B cell (primary cell): ENCODE measurements around the gene ADCY2. TPM values are rescaled to one million over a fixed set of nuclear protein-coding genes. Genes with fewer than 3 reads are reported as not detected.

ENCODE experiments used
- ATAC-seq: fragments of 200-7000 bp; cut with Tn5 transposase; one replicate; pipeline ENCODE4 v1.10.0; 2021; ENCODE audit warnings: low read depth, mild to moderate bottlenecking, moderate number of reproducible peaks, moderate library complexity
- CTCF ChIA-PET: fragments of 350-600 bp; sonication (Branson Sonifier 250); formaldehyde crosslinking; loops from one replicate; lab custom pipeline; 2021; ENCODE audit warnings: antibody characterized with exemption, inconsistent platforms; lab: Charles Lee
- POLR2A ChIA-PET: fragments of 350-600 bp; sonication (Branson Sonifier 250); formaldehyde crosslinking; loops from one replicate; lab custom pipeline; 2021; ENCODE audit warnings: antibody characterized with exemption; lab: Charles Lee
- DNase-seq: peaks from one replicate; pipeline ENCODE4 v3.0.0; 2013
- H2AFZ ChIP-seq: 2 replicates; pipeline ENCODE4 v1.6.1; 2012; ENCODE audit warnings: mild to moderate bottlenecking, low read depth, low read length; ENCODE audit not compliant: insufficient read depth, poor library complexity, severe bottlenecking
- H3K27ac ChIP-seq, 2 donors: 1 replicate in 1 of 2; 2 replicates in 1 of 2; pipeline ENCODE4 v1.5.1; 2012 to 2013; ENCODE audit warnings: low read length in 2 of 2, mild to moderate bottlenecking in 2 of 2, moderate library complexity in 1 of 2
- H3K27me3 ChIP-seq, 4 experiments: fragments of 200-600 bp in 1 of 4; sonication (generic) in 1 of 4; replicated peaks in 1 of 4; 1 replicate in 2 of 4; 2 replicates in 2 of 4; pipeline versions ENCODE4 v1.6.1 to v1.7.0; 2013 to 2016; ENCODE audit warnings: low read length in 3 of 4, mild to moderate bottlenecking in 2 of 4, mixed read lengths in 1 of 4, moderate library complexity in 1 of 4; ENCODE audit not compliant: insufficient read depth in 4 of 4, control insufficient read depth in 3 of 4; ENCODE audit errors: control extremely low read depth in 1 of 4
- H3K36me3 ChIP-seq, 2 experiments: replicated peaks in 1 of 2; 1 replicate in 1 of 2; 2 replicates in 1 of 2; pipeline versions ENCODE4 v1.6.1 to v1.7.1; 2013; ENCODE audit warnings: low read length in 1 of 2; ENCODE audit not compliant: insufficient read depth in 2 of 2, control insufficient read depth in 1 of 2; ENCODE audit errors: control extremely low read depth in 1 of 2, extremely low read depth in 1 of 2
- H3K4me1 ChIP-seq, 2 donors: fragments of 200-600 bp in 1 of 2; sonication (generic) in 1 of 2; 1 replicate in 1 of 2; 2 replicates in 1 of 2; pipeline versions ENCODE4 v1.5.1 to v1.6.1; 2013 to 2017; ENCODE audit warnings: low read length in 2 of 2; ENCODE audit not compliant: control insufficient read depth in 2 of 2, insufficient read depth in 2 of 2
- H3K4me2 ChIP-seq: replicated peaks from 2 replicates; pipeline ENCODE3; 2012; ENCODE audit warnings: mild to moderate bottlenecking, low read depth, low read length; ENCODE audit not compliant: poor library complexity, severe bottlenecking
- H3K4me3 ChIP-seq, 5 experiments: fragments of 200-600 bp in 1 of 5; sonication (generic) in 1 of 5; 1 replicate in 3 of 5; 2 replicates in 2 of 5; pipeline versions ENCODE4 v1.5.1 to v1.7.0; 2011 to 2016; ENCODE audit warnings: low read length in 4 of 5, mild to moderate bottlenecking in 4 of 5, low read depth in 2 of 5, control low read depth in 1 of 5, moderate library complexity in 1 of 5; ENCODE audit not compliant: insufficient read depth in 1 of 5; ENCODE audit errors: control extremely low read depth in 1 of 5, extremely low read depth in 1 of 5
- H3K79me2 ChIP-seq: fragments of 200-600 bp; sonication (generic); one replicate; pipeline ENCODE4 v1.6.0; 2016; ENCODE audit warnings: low read length; ENCODE audit not compliant: control insufficient read depth, insufficient read depth
- H3K9ac ChIP-seq: fragments of 200-600 bp; sonication (generic); 2 replicates; pipeline ENCODE4 v1.6.1; 2017; ENCODE audit warnings: mild to moderate bottlenecking, low read length, moderate library complexity
- H3K9me3 ChIP-seq, 3 donors: one replicate each; pipeline versions ENCODE4 v1.6.1 to v1.7.1; 2013; ENCODE audit warnings: low read length in 2 of 3; ENCODE audit not compliant: control insufficient read depth in 2 of 3, insufficient read depth in 1 of 3; ENCODE audit errors: control extremely low read depth in 1 of 3
- H4K20me1 ChIP-seq: 2 replicates; pipeline ENCODE4 v1.6.0; 2012; ENCODE audit warnings: mild to moderate bottlenecking, low read length; ENCODE audit not compliant: insufficient read depth, control insufficient read depth, poor library complexity, severe bottlenecking
- H3K27ac Mint-ChIP-seq: one replicate; pipeline ENCODE4 v1.8.0; 2021; ENCODE audit warnings: mixed read lengths
- H3K27me3 Mint-ChIP-seq: one replicate; pipeline ENCODE4 v1.8.0; 2021; ENCODE audit warnings: mixed read lengths
- H3K4me1 Mint-ChIP-seq: one replicate; pipeline ENCODE4 v1.8.0; 2021; ENCODE audit warnings: mixed read lengths
- H3K4me3 Mint-ChIP-seq: one replicate; pipeline ENCODE4 v1.8.0; 2021; ENCODE audit warnings: mixed read lengths
- H3K9me3 Mint-ChIP-seq: one replicate; pipeline ENCODE4 v1.8.0; 2022; ENCODE audit warnings: mixed read lengths; ENCODE audit not compliant: insufficient read depth
- EZH2 ChIP-seq: IDR thresholded peaks from 2 replicates; pipeline ENCODE4 v1.6.1; 2012; ENCODE audit warnings: borderline replicate concordance, low read depth, mild to moderate bottlenecking, moderate library complexity, low read length; ENCODE audit not compliant: insufficient read depth, poor library complexity, severe bottlenecking
- WGBS: methylation state at CpG from one replicate; pipeline ENCODE4 v1.1.5; 2013; ENCODE audit warnings: missing lambda C conversion rate; ENCODE audit not compliant: insufficient coverage; 5-methylcytosine and 5-hydroxymethylcytosine counted together
- intact Hi-C: fragments of 100-400 bp; cut with micrococcal nuclease; formaldehyde crosslinking; loops from one replicate; pipeline ENCODE4 v1.10.0; 2022
- polyA plus RNA-seq: library from polyadenylated mRNA; depleted of rRNA; stranded (reverse); fragments of >200 nt; gene quantifications from 2 replicates; pipeline ENCODE4 v1.2.3, GENCODE V29; 2012
- total RNA-seq, 2 donors: library from RNA; stranded (reverse); fragments of 120-200 nt in 1 of 2; gene quantifications; 1 replicate in 1 of 2; 2 replicates in 1 of 2; pipeline versions ENCODE4 v1.2.3 to v1.2.4, GENCODE V29; 2013 to 2022
- TF ChIP-seq, protein P1 (sequence below): fragments of 200-600 bp; IDR thresholded peaks from one replicate; pipeline ENCODE4 v1.8.0; 2022; ENCODE audit warnings: antibody characterized with exemption, mild to moderate bottlenecking

The ADCY2 gene
- total and polyA plus RNA-seq, 2 donors (not counting 1 experiment from before 2014, with no cell fraction given) = not detected

DNA sequence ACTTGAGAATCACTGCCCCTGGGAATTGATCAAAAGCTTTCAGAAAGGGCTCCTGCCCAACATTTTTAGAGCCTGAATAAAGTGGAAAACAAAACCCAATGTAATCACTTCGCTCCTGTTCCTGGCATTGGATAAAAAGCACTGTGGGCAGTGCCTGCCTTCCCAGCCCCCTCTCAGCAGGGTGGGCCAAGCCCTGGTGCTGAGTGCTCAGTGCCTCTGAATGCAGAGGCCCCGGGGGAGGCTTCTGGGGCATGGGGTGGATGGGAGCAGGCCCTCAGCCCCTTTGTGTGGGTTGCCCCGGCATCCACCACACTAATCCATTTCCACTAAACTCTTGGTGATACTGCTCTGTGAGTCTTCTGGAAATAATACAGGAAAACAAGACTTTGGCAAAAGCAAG lies 399.4 kb downstream of the ADCY2 start:
- Histone ChIP-seq H3K27me3 (no peaks in the 10 kb centered on the region), H2AFZ (no peak overlapping the region), H3K4me2 (no peak overlapping the region), H3K27ac (no peak overlapping the region), H3K9ac (no peak overlapping the region), H4K20me1 (no peaks in the 10 kb centered on the region), H3K79me2 (no peaks in the 10 kb centered on the region), H3K4me1 (no peaks in the 10 kb centered on the region), H3K9me3 (no peaks in the 10 kb centered on the region), H3K36me3 (no peaks in the 10 kb centered on the region), H3K4me3 (no peak overlapping the region)
- no peak for DNase-seq
- intact Hi-C loops = no loop called here
- Mint-ChIP-seq H3K27me3 (peaks cover 8% of the 10 kb centered on the region), H3K27ac (no peak overlapping the region), H3K9me3 (no peaks in the 10 kb centered on the region), H3K4me1 (no peaks in the 10 kb centered on the region), H3K4me3 (no peak overlapping the region)
- CTCF ChIA-PET = no interaction called here
- 78% methylated on average over 1 of the region's 3 CpGs for WGBS
- POLR2A ChIA-PET = no interaction called here
- no peak for ATAC-seq
- TF ChIP-seq, protein P1, sequence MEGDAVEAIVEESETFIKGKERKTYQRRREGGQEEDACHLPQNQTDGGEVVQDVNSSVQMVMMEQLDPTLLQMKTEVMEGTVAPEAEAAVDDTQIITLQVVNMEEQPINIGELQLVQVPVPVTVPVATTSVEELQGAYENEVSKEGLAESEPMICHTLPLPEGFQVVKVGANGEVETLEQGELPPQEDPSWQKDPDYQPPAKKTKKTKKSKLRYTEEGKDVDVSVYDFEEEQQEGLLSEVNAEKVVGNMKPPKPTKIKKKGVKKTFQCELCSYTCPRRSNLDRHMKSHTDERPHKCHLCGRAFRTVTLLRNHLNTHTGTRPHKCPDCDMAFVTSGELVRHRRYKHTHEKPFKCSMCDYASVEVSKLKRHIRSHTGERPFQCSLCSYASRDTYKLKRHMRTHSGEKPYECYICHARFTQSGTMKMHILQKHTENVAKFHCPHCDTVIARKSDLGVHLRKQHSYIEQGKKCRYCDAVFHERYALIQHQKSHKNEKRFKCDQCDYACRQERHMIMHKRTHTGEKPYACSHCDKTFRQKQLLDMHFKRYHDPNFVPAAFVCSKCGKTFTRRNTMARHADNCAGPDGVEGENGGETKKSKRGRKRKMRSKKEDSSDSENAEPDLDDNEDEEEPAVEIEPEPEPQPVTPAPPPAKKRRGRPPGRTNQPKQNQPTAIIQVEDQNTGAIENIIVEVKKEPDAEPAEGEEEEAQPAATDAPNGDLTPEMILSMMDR = no peak
- no peak for TF ChIP-seq EZH2

DNA sequence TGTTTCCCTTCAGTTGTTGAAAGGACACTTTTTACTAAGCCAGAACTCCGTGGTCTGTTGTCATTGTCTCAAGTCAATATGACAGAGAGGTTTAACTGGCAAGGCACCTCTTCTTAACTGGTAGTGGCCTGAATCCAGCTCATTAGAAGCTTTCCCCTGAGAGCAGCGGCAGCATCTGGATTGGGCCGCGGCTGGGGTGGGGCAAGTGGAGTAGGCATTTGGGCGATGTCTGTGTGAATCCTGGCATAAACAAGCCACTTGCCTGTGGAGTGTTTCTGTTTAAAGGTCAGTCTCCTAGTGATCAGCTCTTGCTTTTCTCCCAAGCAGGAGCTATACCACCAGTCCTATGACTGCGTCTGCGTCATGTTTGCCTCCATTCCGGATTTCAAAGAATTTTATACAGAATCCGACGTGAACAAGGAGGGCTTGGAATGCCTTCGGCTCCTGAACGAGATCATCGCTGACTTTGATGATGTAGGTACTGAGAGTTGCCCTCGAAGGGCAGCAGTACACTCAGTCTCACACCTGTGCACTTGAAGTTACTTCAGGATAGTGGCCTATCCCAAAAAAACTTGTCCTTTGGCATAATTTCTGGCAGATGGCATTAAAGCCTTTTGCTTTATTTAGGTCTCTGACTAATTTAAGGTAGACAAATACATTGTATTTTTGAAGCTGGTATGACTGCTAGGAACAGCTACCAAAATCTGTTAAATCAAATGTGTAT lies 406.1 kb downstream of the ADCY2 start:
- TF ChIP-seq, protein P1 = no peak
- Mint-ChIP-seq H3K27me3 (no peaks in the 10 kb centered on the region), H3K4me3 (no peak overlapping the region), H3K9me3 (no peaks in the 10 kb centered on the region), H3K4me1 (no peaks in the 10 kb centered on the region), H3K27ac (no peak overlapping the region)
- CTCF ChIA-PET = no interaction called here
- Histone ChIP-seq H3K36me3 (no peaks in the 10 kb centered on the region), H3K27ac (no peak overlapping the region), H3K4me3 (no peak overlapping the region), H3K79me2 (no peaks in the 10 kb centered on the region), H4K20me1 (no peaks in the 10 kb centered on the region), H3K9me3 (no peaks in the 10 kb centered on the region), H3K4me1 (no peaks in the 10 kb centered on the region), H3K9ac (no peak overlapping the region), H3K27me3 (no peaks in the 10 kb centered on the region), H3K4me2 (no peak overlapping the region), H2AFZ (no peak overlapping the region)
- ATAC-seq = no peak
- no peak for DNase-seq
- intact Hi-C loops = no loop called here
- POLR2A ChIA-PET = no interaction called here
- 93% methylated on average over 13 of the region's 14 CpGs for WGBS
